ENCODE results near the gene MINAR1. TPM values are rescaled to one million over a fixed set of nuclear protein-coding genes. Genes with fewer than 3 reads are reported as not detected.

Gene MINAR1
- total RNA-seq, 4 donors from 2014 or later, result 0.20 to 0.60 (median 0.21) TPM

DNA sequence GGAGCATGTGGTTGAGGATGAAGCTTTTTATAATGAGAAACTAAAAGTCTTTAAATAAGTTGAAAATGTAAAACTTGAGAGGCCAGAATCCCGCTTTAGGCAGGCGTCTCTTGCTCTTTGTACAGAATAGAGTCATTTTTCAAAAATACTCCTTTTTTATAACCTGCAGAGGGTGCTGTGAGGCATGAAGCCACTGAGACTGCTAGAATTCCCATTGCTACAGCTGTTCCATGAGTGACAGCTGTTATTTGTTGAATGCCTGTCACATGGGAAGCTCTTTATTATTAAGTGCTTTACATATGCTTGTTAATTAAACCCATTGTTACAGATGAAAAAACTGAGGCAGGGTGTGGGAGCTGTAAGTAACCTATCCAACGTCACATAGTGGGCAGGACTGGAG is 18.5 kb downstream of the MINAR1 start:
- TF ChIP-seq, protein P1, sequence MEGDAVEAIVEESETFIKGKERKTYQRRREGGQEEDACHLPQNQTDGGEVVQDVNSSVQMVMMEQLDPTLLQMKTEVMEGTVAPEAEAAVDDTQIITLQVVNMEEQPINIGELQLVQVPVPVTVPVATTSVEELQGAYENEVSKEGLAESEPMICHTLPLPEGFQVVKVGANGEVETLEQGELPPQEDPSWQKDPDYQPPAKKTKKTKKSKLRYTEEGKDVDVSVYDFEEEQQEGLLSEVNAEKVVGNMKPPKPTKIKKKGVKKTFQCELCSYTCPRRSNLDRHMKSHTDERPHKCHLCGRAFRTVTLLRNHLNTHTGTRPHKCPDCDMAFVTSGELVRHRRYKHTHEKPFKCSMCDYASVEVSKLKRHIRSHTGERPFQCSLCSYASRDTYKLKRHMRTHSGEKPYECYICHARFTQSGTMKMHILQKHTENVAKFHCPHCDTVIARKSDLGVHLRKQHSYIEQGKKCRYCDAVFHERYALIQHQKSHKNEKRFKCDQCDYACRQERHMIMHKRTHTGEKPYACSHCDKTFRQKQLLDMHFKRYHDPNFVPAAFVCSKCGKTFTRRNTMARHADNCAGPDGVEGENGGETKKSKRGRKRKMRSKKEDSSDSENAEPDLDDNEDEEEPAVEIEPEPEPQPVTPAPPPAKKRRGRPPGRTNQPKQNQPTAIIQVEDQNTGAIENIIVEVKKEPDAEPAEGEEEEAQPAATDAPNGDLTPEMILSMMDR (IDR thresholded peaks at IDR 0.05), result no peak
- TF ChIP-seq EP300 (IDR thresholded peaks at IDR 0.05) (no peak), POLR2A (IDR thresholded peaks at IDR 0.05) (no peak)
- DNase-seq (ENCODE audit: low spot score in 2 of 2), result no peak
- H3K9me3 ChIP-seq, result peaks cover 0 to 7% (median 1%) of the 10 kb centered on the region in 4 donors
- H3K27ac ChIP-seq, result no peak overlapping the region
- H3K27me3 ChIP-seq, result no peaks in the 10 kb centered on the region
- H3K36me3 ChIP-seq, result no peaks in the 10 kb centered on the region
- no peaks in the 10 kb centered on the region for H3K4me1 ChIP-seq
- H3K4me3 ChIP-seq, result no peak overlapping the region
- WGBS, 2 donors, result 80 to 87% methylated on average over 3 of the region's 3 CpGs

DNA sequence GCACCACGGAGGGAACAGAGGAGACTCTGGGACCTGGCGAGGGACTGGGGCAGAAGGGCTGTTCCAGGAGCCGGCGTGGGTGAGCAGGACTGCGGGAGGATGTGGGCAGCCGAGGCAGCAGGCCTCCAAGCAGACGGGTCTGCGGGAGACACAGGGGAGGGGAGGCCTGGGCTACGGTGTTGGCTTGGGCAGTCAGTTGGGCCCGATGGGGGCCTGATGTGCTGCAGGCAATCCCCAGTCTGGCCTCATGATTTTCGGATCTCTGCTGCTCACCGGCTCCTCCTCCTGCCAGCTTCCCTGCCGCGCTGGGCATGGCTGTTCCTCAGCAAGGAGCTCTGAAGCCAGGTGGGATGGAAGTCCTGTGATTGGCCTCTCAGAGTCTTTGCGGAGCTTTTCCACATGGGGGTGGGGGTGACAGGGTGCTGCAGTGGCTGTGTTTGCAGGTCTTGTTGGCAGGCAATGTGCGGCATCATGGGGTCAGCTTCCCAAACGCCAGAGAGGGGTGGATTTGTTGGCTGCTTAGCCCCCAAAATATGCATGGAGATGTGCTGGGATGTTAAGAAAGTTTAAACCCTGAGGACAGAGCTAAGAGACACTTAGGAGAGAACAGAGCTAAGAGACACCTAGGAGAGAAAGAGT is 19.3 kb downstream of the MINAR1 start:
- Histone ChIP-seq H3K9me3 (no peaks in the 10 kb centered on the region), H3K4me3 (no peak overlapping the region), H3K27me3 (no peaks in the 10 kb centered on the region), H3K36me3 (no peaks in the 10 kb centered on the region), H3K27ac (no peak overlapping the region), H3K4me1 (no peaks in the 10 kb centered on the region)
- WGBS, 2 donors, result 52 to 62% methylated on average over 13 to 17 of the region's 17 CpGs
- no peak for DNase-seq (ENCODE audit: low spot score in 2 of 2)
- TF ChIP-seq, protein P1 (IDR thresholded peaks at IDR 0.05), result no peak
- TF ChIP-seq EP300 (IDR thresholded peaks at IDR 0.05) (no peak), POLR2A (IDR thresholded peaks at IDR 0.05) (no peak)

DNA sequence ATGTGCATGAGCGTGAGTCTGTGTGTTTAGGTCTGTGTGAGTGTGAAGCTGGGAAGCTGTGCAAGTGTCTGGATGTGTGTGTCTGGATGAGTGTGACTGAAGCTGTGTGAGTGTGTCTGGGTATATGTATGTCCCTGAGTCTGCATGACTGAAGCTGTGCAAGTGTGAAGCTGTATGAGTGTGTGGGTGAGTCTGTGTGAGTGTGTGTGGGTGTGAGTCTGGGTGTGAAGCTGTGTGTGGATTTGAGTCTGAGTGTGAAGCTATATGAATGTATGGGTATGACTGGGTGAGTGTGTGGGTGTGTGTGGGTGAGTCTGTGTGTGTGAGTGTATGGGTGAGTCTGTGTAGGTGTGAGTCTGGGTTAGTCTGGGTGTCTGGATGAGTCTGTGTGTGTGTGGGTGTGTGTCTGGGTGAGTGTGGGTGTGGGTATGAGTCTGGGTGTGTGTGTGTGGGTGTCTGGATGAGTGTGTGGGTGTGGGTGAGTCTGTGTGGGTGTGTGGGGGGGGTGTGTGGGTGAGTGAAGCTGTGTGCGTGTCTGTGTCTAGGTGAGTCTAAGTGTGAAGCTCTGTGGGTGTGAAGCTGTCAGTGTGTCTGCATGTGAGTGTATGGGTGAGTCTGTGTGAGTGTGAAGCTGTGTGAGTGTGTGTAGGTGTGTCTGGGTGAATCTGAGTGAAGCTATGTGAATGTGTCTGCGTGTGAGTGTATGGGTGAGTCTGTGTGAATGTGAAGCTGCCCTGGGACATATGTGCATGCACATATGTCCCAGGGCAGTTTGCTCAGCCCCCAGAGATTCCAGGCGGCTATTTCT is 20.3 kb downstream of the MINAR1 start:
- Histone ChIP-seq H3K27ac (no peak overlapping the region), H3K4me3 (no peak overlapping the region), H3K9me3 (no peaks in the 10 kb centered on the region), H3K4me1 (no peaks in the 10 kb centered on the region), H3K36me3 (no peaks in the 10 kb centered on the region), H3K27me3 (no peaks in the 10 kb centered on the region)
- 78 to 84% methylated on average over 4 of the region's 4 CpGs for WGBS, 2 donors
- DNase-seq (ENCODE audit: low spot score in 2 of 2), result no peak
- TF ChIP-seq EP300 (IDR thresholded peaks at IDR 0.05), result no peak
- no peak for TF ChIP-seq POLR2A (IDR thresholded peaks at IDR 0.05)
- TF ChIP-seq, protein P1 (IDR thresholded peaks at IDR 0.05), result no peak

DNA sequence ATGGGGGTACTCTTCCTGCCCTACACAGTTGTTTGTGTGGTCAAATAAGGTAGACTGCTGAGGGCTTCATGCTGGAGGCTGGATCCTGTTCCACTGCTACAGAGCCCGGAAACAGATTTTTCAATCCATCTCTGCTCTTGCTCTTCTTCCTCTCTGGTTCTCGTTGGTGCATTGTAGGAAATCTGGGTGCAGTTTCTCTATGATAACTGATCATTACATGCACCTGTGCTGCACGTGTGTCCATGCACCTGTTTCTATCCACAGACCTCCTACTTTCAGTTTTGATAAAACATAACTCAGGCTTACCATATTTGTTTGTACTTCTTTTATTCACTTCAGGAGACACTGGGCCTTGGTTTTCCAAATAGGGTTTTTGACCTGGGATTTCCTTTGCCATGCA is 21.3 kb downstream of the MINAR1 start:
- TF ChIP-seq EP300 (IDR thresholded peaks at IDR 0.05) (no peak), POLR2A (IDR thresholded peaks at IDR 0.05) (no peak)
- TF ChIP-seq, protein P1 (IDR thresholded peaks at IDR 0.05), result no peak
- Histone ChIP-seq H3K9me3 (no peaks in the 10 kb centered on the region), H3K27me3 (no peaks in the 10 kb centered on the region), H3K27ac (no peak overlapping the region), H3K4me3 (no peak overlapping the region), H3K36me3 (no peaks in the 10 kb centered on the region), H3K4me1 (no peaks in the 10 kb centered on the region)
- no peak for DNase-seq (ENCODE audit: low spot score in 2 of 2)
- 64 to 70% methylated on average over 3 of the region's 3 CpGs for WGBS, 2 donors

DNA sequence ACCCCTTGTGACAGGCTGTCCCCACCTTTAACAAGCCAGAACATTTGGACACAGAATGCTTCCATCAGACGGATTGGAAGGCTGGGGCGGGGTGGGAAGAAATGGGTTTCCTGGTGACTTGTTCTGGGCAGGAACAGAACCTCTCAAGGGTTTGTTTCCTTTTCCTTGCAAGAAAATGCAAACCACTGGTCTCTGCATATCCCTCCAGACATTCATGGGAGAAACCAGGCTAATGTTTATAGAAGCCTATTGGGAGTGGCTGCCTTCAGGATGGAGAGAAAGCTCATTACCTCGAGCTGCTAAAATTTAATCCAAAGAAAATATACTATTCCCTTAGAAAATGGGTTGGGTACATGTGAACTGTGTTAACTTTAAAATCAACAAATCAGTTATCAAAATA is 21.9 kb downstream of the MINAR1 start:
- no peaks in the 10 kb centered on the region for H3K27me3 ChIP-seq
- DNase-seq (ENCODE audit: low spot score in 2 of 2), result no peak
- no peak overlapping the region for H3K27ac ChIP-seq
- H3K4me3 ChIP-seq, result no peak overlapping the region
- WGBS, 2 donors, result 53 to 66% methylated on average over 3 of the region's 3 CpGs
- H3K9me3 ChIP-seq, result no peaks in the 10 kb centered on the region
- TF ChIP-seq, protein P1 (IDR thresholded peaks at IDR 0.05), result no peak
- TF ChIP-seq EP300 (IDR thresholded peaks at IDR 0.05) (no peak), POLR2A (IDR thresholded peaks at IDR 0.05) (no peak)
- H3K4me1 ChIP-seq, result no peaks in the 10 kb centered on the region
- no peaks in the 10 kb centered on the region for H3K36me3 ChIP-seq

All from tibial nerve (tissue), 4 donors.